Stimulated activated naive CD4-positive, alpha-beta T cell (primary cell): Measurements from ENCODE around the gene EFCAB7.
A peak's percentile ranks its signal among the peaks of the same experiment; 100 is the strongest.

ENCODE experiments used
- DNase-seq, 6 experiments: peaks; one replicate each; lab custom pipeline; 2025; lab: John Stamatoyannopoulos, UW

The EFCAB7 gene, protein sequence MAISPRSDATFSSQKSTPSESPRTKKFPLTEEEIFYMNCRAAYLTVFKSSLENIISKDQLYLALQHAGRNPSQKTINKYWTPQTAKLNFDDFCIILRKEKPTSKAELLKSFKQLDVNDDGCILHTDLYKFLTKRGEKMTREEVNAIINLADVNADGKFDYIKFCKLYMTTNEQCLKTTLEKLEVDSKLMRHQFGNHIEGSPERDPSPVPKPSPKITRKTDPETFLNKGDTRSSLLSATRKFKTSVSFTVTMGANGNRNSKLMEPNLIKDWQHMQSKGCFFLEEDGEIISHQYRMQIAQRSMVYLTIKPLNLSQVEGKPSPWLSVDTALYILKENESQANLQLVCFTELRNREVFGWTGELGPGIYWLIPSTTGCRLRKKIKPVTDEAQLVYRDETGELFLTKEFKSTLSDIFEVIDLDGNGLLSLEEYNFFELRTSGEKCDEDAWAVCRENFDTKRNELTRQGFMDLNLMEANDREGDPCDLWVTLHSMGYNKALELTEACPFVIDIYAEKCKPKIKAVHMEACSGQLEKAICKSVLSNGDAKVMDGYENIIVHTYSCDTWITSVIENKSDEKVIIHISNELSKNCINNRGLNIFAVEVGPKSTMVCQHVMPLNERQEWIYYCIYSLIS

DNA sequence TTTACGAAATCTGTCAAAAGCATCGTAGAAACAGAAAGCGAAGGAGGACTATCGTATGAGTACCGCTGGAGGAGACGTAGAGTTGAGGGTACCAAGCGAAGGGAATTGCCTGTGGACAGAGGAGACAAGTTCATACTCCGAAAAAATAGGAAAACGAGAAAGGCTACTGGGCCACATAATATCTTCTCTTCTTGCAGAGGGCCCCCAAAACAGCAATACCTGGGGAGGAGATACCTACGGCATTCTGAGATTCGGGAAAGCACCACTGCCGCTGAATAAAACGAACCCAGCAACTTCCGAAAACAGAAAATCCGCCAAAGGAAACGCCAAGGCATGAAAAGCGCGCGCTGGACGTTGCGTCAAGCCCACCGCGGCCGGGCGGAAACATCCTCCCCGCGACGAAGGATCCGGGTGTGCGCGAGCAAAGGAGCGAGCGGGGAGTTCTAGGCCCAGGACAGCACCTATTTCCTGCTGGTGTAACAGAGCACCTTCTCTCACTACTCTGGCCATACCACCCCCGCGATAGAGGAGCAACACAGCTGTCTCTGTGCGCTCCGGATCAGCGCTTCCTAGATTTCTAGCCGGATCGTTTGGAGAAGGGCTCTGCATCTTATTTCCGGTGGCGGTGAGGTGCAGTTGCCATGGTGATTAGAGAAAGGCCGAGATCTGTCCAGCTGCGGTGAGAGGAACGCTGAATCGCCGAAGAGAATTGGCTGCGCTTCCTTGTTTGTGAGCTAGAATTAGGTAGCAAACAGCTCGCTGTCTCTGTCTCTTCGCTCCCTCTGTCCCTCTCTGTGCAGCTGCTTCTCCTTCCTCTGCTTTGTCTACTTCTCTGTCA lies at the start of gene EFCAB7, which contains the start of gene ITGB3BP:
EFCAB7 (plus strand) TSS at position 635 of the 838 bp plus-strand sequence. CDS start 2,048 bp downstream, outside the sequence.
ITGB3BP (minus strand) TSS at position 335 of the 838 bp plus-strand sequence; CDS start at position 243, 92 bp downstream.
- DNase-seq = peak; percentile 64 to 88 (median 70)

DNA sequence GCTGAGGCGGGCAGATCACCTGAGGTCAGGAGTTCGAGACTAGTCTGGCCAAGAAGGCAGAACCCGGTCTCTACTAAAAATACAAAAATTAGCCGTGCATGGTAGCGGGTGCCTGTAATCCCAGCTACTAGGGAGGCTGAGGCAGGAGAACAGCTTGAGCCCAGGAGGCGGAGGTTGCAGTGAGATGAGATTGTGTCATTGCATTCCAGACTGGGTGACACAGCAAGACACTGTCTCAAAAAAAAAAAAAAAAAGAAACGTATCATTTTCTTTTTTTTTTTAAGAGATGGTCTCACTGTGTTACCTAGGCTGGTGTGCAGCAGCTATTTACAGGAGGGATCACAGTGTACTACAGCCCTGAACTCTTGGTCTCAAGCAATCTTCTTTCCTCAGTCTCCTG lies 47.6 kb upstream of the EFCAB7 start:
- no peak for DNase-seq

DNA sequence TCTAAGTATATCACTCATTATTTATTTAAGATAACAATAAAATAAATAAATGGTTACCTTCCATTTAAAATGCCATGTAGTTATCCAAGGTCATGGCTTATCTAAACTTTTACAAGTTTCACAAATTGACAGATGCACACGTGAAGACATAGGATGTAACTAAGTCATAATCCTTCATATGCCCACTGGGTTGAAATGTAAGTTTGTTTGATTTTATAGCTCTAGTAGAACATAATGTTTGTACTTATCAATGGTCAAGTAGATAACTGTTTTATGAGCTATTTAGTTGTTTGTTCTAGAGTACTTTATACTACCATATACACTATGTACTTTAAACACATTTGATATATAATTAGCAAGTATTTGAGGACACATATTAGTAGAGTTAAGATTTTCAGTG lies 43.3 kb upstream of the EFCAB7 start:
- DNase-seq = no peak

DNA sequence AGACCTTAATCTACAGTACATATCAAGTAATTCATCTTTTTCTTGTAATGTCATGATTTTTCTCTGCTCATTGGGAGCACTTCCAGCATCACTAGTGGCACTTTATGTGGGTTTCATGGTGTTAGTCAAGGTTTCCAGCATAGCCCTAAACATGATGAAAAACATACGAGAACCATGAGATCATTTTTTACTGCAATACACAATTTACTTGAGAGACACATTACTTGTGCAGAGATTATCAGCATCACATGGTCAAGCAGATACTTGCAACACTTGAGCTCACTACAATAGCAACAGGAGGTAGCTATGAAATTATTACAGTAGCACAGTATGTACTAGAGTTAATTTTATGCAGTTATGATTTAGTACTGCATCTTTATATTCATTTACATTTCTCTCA lies 36.7 kb upstream of the EFCAB7 start:
- no peak for DNase-seq

DNA sequence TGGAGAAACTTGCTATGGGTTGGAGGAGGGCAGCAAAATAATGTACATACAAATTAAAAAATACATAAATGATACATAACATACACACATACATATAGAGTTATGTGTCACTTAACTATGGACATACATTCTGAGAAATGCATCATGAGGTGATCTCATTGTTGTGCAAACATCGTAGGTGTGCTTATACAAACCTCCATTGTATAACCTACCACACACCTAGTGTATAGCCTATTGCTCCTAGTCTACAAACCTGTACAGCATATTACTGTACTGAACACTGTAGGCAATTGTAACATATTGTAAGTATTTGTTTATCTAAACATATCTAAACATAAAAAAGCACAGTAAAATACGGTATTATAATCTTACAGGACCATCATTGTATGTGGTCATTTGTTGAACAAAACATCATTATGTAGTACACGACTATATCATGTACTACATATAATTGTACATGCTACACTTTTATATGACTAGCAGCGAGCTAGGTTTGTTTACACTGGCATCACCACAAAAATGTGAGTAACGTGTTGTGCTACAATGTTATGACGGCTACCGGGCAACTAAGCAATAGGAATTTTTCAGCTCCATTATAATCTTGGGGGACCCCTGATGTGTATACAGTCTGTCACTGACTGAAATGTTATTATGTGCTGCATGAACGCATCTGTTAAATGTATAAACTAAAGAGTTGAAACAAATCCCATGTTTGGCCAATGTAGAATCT lies 35.8 kb upstream of the EFCAB7 start:
- DNase-seq = no peak

DNA sequence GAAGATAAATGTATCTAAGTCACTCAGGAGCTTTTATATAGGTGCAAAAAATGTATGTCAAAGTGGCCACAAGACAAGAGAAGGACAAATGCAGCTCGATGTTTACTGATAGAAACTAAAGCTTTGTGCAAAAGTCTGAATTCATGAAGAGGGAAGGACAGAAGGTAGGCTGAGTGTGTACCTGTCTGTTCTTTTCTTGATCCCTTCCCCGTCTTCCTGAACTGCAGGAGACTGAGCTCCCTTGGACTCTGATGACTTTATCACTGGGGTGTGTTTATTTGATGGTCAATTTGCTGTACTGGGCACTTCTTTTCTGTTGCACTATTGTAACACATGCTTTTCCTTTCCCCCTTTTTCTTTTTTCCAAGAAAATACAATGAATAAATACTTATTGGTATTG lies 25.7 kb upstream of the EFCAB7 start:
- DNase-seq = no peak

DNA sequence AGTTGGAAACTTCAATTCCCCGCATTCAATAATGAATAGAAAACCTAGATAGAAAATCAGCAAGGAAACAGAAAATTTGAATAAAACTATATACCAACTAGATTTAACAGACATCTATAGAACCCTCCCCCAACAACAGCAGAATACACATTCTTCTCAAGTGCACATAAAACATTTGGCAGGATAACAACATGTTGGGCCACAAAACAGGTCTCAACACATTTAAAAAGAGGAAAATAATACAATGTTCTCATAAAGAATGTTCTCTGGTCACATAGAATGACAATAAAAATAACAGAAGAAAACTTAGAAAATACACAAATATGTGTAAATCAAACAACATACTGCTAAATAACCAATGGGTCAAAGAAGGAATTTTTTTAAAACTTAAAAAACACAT lies 25.2 kb upstream of the EFCAB7 start:
- DNase-seq = no peak

DNA sequence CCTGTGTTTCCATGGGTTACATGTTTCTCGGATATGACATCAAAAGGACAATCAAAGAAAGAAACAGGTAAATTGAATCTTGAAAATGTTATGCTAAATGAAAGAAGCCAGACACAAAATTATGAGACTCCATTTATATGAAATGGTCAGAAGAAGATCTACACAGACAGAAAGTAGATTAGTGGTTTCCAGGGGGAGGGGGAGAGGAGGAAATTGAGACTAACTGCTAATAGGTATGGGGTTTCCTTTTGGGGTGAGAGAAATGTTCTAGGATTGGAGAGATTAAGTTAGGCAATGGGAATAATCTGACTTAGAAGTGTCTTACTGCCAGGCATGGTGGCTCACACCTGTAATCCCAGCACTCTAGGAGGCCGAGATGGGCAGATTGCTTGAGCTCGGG lies 22.1 kb upstream of the EFCAB7 start:
- no peak for DNase-seq

DNA sequence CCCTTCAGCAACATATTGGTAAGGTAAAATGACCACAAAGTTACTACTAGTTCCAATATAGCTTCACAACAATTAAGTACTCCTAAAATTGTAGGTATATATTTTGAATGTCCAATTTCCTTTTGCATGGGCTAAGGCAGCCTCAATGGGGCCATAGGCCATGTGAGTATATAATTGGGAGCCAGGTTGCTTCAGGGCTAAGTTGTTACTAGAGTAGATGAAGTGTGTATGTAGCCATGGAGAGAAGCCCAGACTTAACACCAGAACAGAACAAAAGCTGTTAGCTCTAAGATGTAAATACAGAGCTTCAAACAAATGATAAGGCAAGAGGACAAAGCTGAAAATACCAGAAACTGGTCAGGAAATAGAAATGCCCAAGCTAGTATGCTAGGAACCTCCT lies 16.5 kb upstream of the EFCAB7 start:
- DNase-seq = no peak

DNA sequence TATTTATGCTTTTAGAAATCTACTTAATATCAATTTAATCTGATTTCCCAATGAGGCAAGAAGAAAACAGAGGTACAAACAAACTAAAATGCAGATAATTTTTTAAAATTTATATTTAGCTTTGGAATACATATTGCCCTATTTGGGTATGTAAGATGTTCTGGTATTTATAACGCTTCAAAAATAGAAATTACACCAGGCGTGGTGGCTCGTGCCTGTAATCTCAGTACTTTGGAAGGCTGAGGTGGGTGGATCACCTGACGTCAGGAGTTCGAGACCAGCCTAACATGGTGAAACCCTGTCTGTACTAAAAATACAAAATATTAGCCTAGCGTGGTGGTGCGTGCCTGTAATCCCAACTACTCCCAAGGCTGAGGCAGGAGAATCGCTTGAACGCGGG lies 13.6 kb upstream of the EFCAB7 start:
- no peak for DNase-seq

DNA sequence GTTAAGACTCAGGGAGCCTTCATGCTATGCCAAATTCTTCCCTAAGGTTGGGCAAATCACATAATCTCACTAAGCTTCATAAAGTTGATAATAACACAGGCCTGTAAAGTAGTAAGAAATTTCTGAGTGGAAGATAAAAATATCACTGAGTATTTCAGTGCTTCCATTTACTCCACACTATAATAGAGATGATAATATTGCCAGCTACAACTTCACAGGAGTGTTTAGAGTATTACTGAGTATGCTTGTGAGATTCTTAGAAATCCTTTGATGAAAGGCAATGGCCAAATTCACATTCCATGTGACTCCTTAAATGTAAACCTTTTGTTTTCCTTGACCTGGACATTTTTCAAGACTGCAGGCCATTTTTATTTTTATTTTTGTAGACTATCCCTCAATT lies 10.7 kb upstream of the EFCAB7 start:
- DNase-seq = no peak

DNA sequence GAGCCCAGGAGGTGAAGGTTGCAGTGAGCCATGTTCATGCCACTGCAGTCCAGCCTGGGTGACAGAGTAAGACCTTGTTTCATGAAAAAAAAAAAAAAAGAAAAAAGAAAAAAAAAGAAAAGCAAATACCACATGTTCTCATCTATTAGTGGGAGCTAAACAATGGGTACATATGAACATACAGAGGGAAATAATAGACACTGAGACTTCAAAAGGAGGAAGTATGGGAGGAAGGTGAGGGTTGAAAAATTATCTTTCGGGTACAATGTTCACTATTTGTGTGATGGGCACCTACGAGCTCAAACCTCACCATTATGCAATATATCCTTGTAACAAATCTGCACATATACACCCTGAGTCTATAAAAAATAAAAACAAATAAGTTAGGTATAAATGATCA lies 6.7 kb upstream of the EFCAB7 start:
- no peak for DNase-seq

DNA sequence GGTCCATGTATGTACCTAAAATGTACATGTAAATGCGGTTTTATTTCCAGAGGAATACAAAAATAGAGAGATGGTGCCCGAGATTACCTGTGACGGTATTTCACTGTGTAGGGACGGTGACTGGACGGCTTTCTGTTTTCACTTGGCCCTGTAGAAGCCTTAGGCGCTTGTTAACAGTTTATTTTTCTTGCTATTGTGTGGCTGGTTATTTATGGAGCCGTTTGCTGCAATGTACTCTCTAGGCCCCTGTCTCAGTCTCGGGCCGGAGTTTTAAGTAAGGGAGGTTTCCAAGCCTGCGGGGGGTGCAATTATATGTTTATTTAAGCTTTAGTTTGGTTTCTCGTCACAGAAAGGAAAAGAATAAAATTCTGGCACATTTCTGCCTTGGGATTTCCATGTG lies 413 bp downstream of the EFCAB7 start:
- no peak for DNase-seq

DNA sequence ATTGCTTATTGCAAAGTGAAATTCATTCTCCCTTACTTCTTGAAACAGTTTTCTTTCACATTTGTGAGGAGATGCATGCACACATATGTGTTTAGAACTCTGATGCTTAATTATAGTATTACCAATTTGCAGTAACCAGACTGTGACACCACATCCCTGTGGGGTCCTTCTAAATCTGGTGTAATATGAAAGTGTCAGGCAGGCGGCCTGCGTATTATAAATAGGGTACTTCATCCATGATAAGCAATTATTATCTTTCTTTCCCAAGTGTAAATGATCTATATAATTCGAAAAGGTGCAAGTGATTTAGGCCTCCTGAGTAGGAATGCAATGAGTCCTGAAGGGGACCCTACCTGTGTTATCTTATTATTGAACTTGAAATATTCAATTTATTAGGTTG lies 876 bp downstream of the EFCAB7 start:
- DNase-seq = no peak

DNA sequence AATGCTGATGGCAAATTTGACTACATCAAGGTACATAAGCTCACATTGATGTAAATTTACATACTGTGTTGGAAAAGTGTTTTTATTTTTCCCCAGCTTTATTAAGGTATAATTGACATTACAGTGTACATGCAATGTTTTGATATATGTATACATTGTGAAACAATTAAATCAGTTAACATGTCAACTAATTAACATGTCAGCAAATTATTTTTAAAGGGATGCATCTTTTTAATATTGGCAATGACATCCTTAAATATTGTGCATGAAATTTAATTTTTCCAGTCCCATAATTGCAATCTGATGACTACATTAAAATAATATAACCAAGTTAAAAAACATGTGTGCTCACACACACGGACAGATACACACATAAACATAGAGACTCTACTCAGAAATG lies 9.4 kb downstream of the EFCAB7 start:
- no peak for DNase-seq

DNA sequence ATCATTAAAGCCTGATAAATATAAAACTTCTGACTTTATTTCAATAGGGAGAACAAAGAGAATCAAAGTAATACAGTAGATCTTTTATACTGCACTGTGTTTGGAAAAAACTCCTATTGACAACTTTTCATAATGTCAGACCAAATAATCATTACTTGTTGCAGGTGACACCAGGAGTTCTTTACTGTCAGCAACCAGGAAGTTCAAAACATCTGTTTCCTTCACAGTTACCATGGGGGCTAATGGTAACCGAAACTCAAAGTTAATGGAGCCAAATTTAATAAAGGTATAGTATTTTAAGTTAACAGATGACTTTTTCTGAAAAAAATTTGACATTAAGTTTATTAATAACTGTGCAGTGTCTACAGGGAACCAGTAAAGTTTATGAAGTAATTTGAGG lies 10.6 kb downstream of the EFCAB7 start:
- no peak for DNase-seq

DNA sequence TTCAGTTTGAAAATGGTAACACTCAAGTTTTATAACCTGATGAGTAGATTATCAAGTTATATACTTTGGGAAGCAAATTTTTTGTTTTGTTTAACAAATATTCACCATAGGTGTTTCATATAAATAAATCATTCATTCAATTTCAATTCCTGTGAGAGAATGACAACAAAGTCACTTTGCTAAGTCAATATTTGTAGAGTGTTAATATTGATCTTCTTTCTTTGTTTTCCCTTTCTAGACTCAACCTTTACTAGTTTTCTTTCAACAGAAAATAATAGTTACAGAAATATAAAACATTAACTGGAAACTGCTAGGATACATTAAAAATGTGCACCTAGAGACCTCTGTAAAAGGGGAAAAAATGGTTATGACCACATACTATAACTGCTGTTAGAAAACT lies 11.1 kb downstream of the EFCAB7 start:
- no peak for DNase-seq

DNA sequence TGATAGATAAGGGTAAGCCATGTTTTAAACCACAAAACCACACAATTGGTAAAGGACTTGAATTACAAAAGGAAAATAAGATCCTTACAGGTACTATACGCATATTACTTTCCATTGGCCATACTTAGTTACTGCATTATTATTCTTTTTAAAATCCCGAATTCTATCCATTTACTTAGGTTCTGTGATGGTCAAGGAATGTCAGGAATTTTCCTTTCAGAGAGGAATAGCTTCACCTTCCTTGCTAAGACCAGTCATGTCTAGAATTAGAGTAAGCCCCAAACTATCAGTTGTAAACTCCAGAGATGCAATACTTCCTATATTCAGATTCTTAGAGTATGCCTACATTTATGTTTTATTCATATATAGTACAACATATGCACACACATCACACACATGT lies 13.7 kb downstream of the EFCAB7 start:
- no peak for DNase-seq

DNA sequence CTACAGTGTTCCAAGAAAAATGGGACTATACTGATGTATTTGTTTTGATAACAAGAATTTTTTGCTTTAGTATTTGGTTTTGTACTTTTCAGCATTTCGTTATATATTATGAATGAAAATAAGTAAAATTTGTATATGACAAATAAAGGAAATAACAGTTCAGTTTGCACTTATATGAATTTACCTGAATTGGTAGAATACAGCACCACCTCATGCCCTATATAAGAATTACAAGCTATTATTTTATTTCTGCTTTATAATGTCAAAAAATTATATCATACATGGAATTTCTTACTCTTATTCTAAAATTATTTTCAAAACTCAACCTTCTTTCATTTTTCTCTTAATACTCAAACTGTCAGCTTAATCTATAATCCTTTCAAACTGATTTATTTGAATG lies 14.6 kb downstream of the EFCAB7 start:
- peak in 1 of 6 experiments; percentile 5 for DNase-seq

DNA sequence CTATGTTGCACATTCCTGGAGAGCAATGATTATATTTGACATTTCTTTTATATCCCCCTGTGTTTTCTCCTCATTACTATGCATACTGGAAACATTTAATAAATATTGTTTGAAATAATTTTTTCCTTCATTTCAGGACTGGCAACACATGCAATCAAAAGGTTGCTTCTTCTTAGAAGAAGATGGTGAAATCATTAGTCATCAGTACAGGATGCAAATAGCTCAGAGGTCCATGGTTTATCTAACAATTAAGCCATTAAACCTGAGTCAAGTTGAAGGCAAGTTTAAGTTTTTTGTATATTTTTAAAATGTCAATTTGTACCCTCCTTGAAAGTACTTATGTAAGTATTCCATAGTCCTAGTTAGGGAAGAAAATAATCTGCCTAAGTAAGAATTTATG lies 22.5 kb downstream of the EFCAB7 start:
- DNase-seq = no peak

DNA sequence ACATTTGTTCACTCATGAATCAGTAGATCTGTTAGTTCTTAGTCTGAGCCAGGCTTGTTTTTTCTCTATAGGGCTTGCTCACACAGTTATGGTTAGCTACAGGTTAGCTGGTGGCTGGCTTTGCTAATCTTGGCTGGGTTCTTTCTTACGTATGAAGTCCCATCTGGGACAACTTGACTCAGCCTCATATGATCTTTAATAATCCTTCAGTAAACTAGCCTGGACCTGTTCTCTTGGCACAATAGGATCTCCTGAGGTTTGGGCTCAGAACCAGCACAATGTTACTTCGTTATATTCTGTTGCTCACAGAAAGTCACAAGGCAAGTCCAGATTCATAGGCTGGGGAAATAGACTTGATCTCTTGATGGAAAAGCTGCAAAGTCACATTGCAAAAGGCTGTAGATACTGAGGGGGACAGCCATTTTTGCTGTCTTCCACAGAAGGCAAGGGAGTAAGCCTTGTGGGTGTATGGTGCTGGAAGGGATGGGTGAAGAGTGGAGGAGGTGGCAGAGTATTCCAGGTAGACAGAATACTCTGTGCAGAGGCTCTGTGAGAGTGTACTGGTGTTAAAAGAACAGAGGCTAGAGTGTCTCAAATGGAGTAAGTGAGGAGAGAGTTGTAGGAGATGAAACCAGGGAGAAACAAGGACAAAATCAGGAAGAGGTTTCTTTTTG lies 24.4 kb downstream of the EFCAB7 start:
- DNase-seq = no peak
